Hepatic stellate cell (primary cell): ENCODE measurements around the gene TRIP13.
A peak's percentile ranks its signal among the peaks of the same experiment; 100 is the strongest.
"Not testable (repeated sequence)": the region's sequence is repeated elsewhere in the genome, so short reads cannot be mapped to it uniquely, and the experiment has no call there.

ENCODE experiments used
- DNase-seq: peaks from one replicate; pipeline ENCODE4 v3.0.0; 2011; ENCODE audit warnings: low spot score

The TRIP13 gene

GRCh38 chr5:891837-892393, 769 bp upstream of the TRIP13 start:
- peak; percentile 78 for DNase-seq

- DNase-seq, result no peak
These were observed 438 bp downstream of the TRIP13 start for GRCh38 chr5:893137-893506.

- DNase-seq, result no peak
These were observed 1.0 kb downstream of the TRIP13 start for GRCh38 chr5:893711-894110.

GRCh38 chr5:900781-901180, 8.1 kb downstream of the TRIP13 start:
- no peak for DNase-seq

- DNase-seq, result no peak
These were observed 9.6 kb downstream of the TRIP13 start for GRCh38 chr5:902129-902916.

- no peak for DNase-seq
These were observed 11.0 kb downstream of the TRIP13 start for GRCh38 chr5:903756-904096.

GRCh38 chr5:905139-905642, 12.5 kb downstream of the TRIP13 start:
- DNase-seq, result no peak

- DNase-seq, result no peak
These were observed 14.8 kb downstream of the TRIP13 start for GRCh38 chr5:907366-907910.

- no peak for DNase-seq
These were observed 15.5 kb downstream of the TRIP13 start for GRCh38 chr5:908172-908571.

- DNase-seq, result no peak
These were observed 16.4 kb downstream of the TRIP13 start for GRCh38 chr5:909086-909485.

GRCh38 chr5:909994-910768, 17.5 kb downstream of the TRIP13 start:
- DNase-seq, result no peak

- DNase-seq, result no peak
These were observed 18.1 kb downstream of the TRIP13 start for GRCh38 chr5:910769-911160.

- DNase-seq, result no peak
These were observed 18.9 kb downstream of the TRIP13 start for GRCh38 chr5:911601-912000.

GRCh38 chr5:912280-913091, 19.8 kb downstream of the TRIP13 start:
- DNase-seq, result no peak

GRCh38 chr5:914174-914573, 21.5 kb downstream of the TRIP13 start:
- no peak for DNase-seq

- DNase-seq, result no peak
These were observed 21.9 kb downstream of the TRIP13 start for GRCh38 chr5:914612-915011.

- DNase-seq, result not testable (repeated sequence)
These were observed 22.7 kb downstream of the TRIP13 start for GRCh38 chr5:915346-915745.

- DNase-seq, result no peak
These were observed 23.3 kb downstream of the TRIP13 start for GRCh38 chr5:915946-916345.

GRCh38 chr5:916441-917293, 24.0 kb downstream of the TRIP13 start:
- no peak for DNase-seq

GRCh38 chr5:918717-919116, 26.0 kb downstream of the TRIP13 start:
- DNase-seq, result not testable (repeated sequence)
